H9 (cell line): ENCODE data around the gene PDE4A. TPM values are rescaled to one million over a fixed set of nuclear protein-coding genes. Genes with fewer than 3 reads are reported as not detected.

Experiments
- DNase-seq: peaks from one replicate; pipeline ENCODE4 v3.0.0-alpha.2; 2017
- H2AFZ ChIP-seq: one replicate; pipeline ENCODE4 v1.6.1; 2013; ENCODE audit warnings: mild to moderate bottlenecking, low read length, control low read depth, moderate library complexity
- H2AK5ac ChIP-seq: 2 replicates; pipeline ENCODE4 v1.6.1; 2013; ENCODE audit warnings: low read length, control low read depth, mixed read lengths; ENCODE audit not compliant: insufficient read length
- H2BK120ac ChIP-seq: one replicate; pipeline ENCODE4 v1.6.1; 2013; ENCODE audit warnings: low read depth, mild to moderate bottlenecking, low read length, control low read depth, inconsistent platforms; ENCODE audit not compliant: poor library complexity, severe bottlenecking
- H2BK12ac ChIP-seq: 2 replicates; pipeline ENCODE4 v1.6.1; 2013; ENCODE audit warnings: low read length, control low read depth, mixed read lengths, low read depth; ENCODE audit not compliant: insufficient read length
- H2BK15ac ChIP-seq: 2 replicates; pipeline ENCODE4 v1.6.1; 2013; ENCODE audit warnings: low read depth, low read length, control low read depth
- H2BK20ac ChIP-seq: one replicate; pipeline ENCODE4 v1.6.1; 2013; ENCODE audit warnings: low read depth, mild to moderate bottlenecking, low read length, control low read depth, inconsistent platforms; ENCODE audit not compliant: poor library complexity, severe bottlenecking
- H2BK5ac ChIP-seq: 2 replicates; pipeline ENCODE4 v1.6.1; 2013; ENCODE audit warnings: low read length, control low read depth, mixed read lengths; ENCODE audit not compliant: insufficient read length
- H3K14ac ChIP-seq: 2 replicates; pipeline ENCODE4 v1.6.1; 2013; ENCODE audit warnings: low read length, control low read depth; ENCODE audit not compliant: insufficient read depth
- H3K18ac ChIP-seq: 2 replicates; pipeline ENCODE4 v1.6.1; 2013; ENCODE audit warnings: low read depth, mild to moderate bottlenecking, mixed read lengths, low read length, control low read depth; ENCODE audit not compliant: insufficient read length
- H3K23ac ChIP-seq: 2 replicates; pipeline ENCODE4 v1.6.1; 2013; ENCODE audit warnings: low read length, control low read depth, mixed read lengths, low read depth; ENCODE audit not compliant: insufficient read length
- H3K23me2 ChIP-seq: 2 replicates; pipeline ENCODE4 v1.6.1; 2013; ENCODE audit warnings: low read depth, mild to moderate bottlenecking, mixed read lengths, low read length, control low read depth; ENCODE audit not compliant: insufficient read length, poor library complexity, severe bottlenecking
- H3K27ac ChIP-seq: 2 replicates; pipeline ENCODE4 v1.5.1; 2013; ENCODE audit warnings: low read length, control low read depth, mixed read lengths, low read depth; ENCODE audit not compliant: insufficient read length
- H3K27me3 ChIP-seq: 2 replicates; pipeline ENCODE4 v1.6.1; 2013; ENCODE audit warnings: low read length, control low read depth, inconsistent platforms; ENCODE audit not compliant: insufficient read depth
- H3K4ac ChIP-seq: 2 replicates; pipeline ENCODE4 v1.6.1; 2013; ENCODE audit warnings: low read depth, mild to moderate bottlenecking, control low read depth, inconsistent platforms, low read length, moderate library complexity
- H3K4me1 ChIP-seq: 2 replicates; pipeline ENCODE4 v1.6.1; 2013; ENCODE audit warnings: low read length, control low read depth, inconsistent platforms; ENCODE audit not compliant: insufficient read depth
- H3K4me2 ChIP-seq: 2 replicates; pipeline ENCODE4 v1.6.1; 2013; ENCODE audit warnings: low read length, control low read depth, mixed read lengths; ENCODE audit not compliant: insufficient read length, insufficient read depth
- H3K56ac ChIP-seq: 2 replicates; pipeline ENCODE4 v1.6.1; 2013; ENCODE audit warnings: low read depth, mild to moderate bottlenecking, mixed read lengths, low read length, control low read depth; ENCODE audit not compliant: insufficient read length
- H3K79me1 ChIP-seq: 2 replicates; pipeline ENCODE4 v1.6.1; 2013; ENCODE audit warnings: low read depth, mild to moderate bottlenecking, moderate library complexity, low read length, control low read depth, inconsistent platforms; ENCODE audit not compliant: insufficient read depth, poor library complexity, severe bottlenecking
- H3K79me2 ChIP-seq: 2 replicates; pipeline ENCODE4 v1.6.1; 2013; ENCODE audit warnings: low read length, control low read depth, inconsistent platforms; ENCODE audit not compliant: insufficient read depth
- H3K9ac ChIP-seq: 2 replicates; pipeline ENCODE4 v1.6.1; 2013; ENCODE audit warnings: low read length, control low read depth, mixed read lengths; ENCODE audit not compliant: insufficient read length; ENCODE audit errors: extremely low read depth
- H3K9me3 ChIP-seq: one replicate; pipeline ENCODE4 v1.6.1; 2013; ENCODE audit warnings: low read depth, low read length, inconsistent platforms; ENCODE audit not compliant: control insufficient read depth
- H3T11ph ChIP-seq: one replicate; pipeline ENCODE4 v1.6.1; 2013; ENCODE audit warnings: mild to moderate bottlenecking, low read length, control low read depth, inconsistent platforms
- H4K20me1 ChIP-seq: one replicate; pipeline ENCODE4 v1.6.1; 2013; ENCODE audit not compliant: control insufficient read depth, insufficient read length, insufficient read depth
- H4K5ac ChIP-seq: 2 replicates; pipeline ENCODE4 v1.6.1; 2013; ENCODE audit warnings: low read depth, mild to moderate bottlenecking, mixed read lengths, low read length, control low read depth; ENCODE audit not compliant: insufficient read length
- H4K8ac ChIP-seq: replicated peaks from 2 replicates; pipeline ENCODE4 v1.6.1; 2013; ENCODE audit warnings: low read length, control low read depth, mixed read lengths, low read depth; ENCODE audit not compliant: insufficient read length
- H4K91ac ChIP-seq: 2 replicates; pipeline ENCODE4 v1.6.1; 2013; ENCODE audit warnings: low read depth, mild to moderate bottlenecking, moderate library complexity, mixed read lengths, low read length, control low read depth; ENCODE audit not compliant: insufficient read length
- H3K27ac Mint-ChIP-seq, 3 experiments: 2 replicates in 2 of 3; 3 replicates in 1 of 3; pipeline ENCODE4 v1.8.0; 2020 to 2021; ENCODE audit warnings: mixed read lengths in 3 of 3, mild to moderate bottlenecking in 1 of 3, moderate library complexity in 1 of 3
- H3K27me3 Mint-ChIP-seq: 2 replicates; pipeline ENCODE4 v1.8.0; 2021; ENCODE audit warnings: low read depth, mild to moderate bottlenecking, moderate library complexity, mixed read lengths
- H3K36me3 Mint-ChIP-seq, 3 experiments: 2 replicates in 2 of 3; 3 replicates in 1 of 3; pipeline ENCODE4 v1.8.0; 2020 to 2021; ENCODE audit warnings: low read depth in 3 of 3, mixed read lengths in 3 of 3; ENCODE audit not compliant: insufficient read depth in 1 of 3
- H3K4me1 Mint-ChIP-seq, 2 experiments: 2 replicates each; pipeline ENCODE4 v1.8.0; 2020; ENCODE audit warnings: mixed read lengths in 2 of 2
- H3K4me3 Mint-ChIP-seq, 2 experiments: 2 replicates in 1 of 2; 3 replicates in 1 of 2; pipeline ENCODE4 v1.8.0; 2020 to 2021; ENCODE audit warnings: mild to moderate bottlenecking in 2 of 2, mixed read lengths in 2 of 2, moderate library complexity in 1 of 2
- H3K9me3 Mint-ChIP-seq, 2 experiments: 2 replicates in 1 of 2; 3 replicates in 1 of 2; pipeline ENCODE4 v1.8.0; 2020; ENCODE audit warnings: mild to moderate bottlenecking in 2 of 2, mixed read lengths in 2 of 2, moderate library complexity in 1 of 2
- WGBS: extraction: QIAGEN DNeasy Blood & Tissue Kit; methylation state at CpG from one replicate; pipeline ENCODE4 v1.1.7; 2013; ENCODE audit warnings: missing lambda C conversion rate, low lambda C conversion rate, mixed read lengths; ENCODE audit not compliant: insufficient read length; ENCODE audit errors: extremely low coverage; 5-methylcytosine and 5-hydroxymethylcytosine counted together
- total RNA-seq: library from RNA; stranded (reverse); gene quantifications from 2 replicates; pipeline ENCODE4 v1.2.1, GENCODE V29; 2021
- TF ChIP-seq, protein P1 (sequence below): fragments of 200-600 bp; sonication (generic); conservative IDR thresholded peaks from 3 replicates; pipeline ENCODE4 v1.8.0; 2021; ENCODE audit warnings: antibody characterized with exemption, mild to moderate bottlenecking

Gene PDE4A
- total RNA-seq, 1 experiment from 2014 or later, result 8.5 TPM

DNA sequence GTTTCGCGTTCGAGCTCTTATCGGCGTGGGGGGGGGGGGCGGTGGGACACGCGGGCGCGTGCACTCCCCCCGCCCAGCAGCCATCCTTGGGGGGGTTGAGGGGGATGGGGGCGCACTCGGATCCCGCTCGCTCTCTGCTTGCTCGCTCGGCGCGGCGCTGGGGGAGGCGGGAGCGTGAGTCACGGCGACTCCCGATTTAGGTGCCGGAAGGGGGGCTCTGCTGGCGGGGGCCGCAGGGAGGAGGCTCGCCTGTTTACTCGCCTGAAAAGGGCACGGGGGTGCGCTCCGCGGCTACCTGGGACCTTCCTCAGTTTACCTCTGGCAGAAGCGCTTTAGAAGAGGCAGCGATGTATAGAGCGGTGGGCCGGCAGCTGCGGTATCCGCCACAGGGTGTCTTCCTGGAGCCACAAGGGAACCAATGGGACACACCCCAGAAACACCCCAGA is 1.1 kb upstream of the PDE4A start:
- Histone ChIP-seq H2BK5ac (no peak overlapping the region), H3K23ac (no peak overlapping the region), H2BK12ac (no peak overlapping the region), H3K4me1 (peaks cover 2% of the 10 kb centered on the region; the same call in 1 of the 2 replicates), H3K9ac (no peak overlapping the region), H3K9me3 (no peaks in the 10 kb centered on the region), H2BK15ac (no peak overlapping the region), H3K23me2 (peaks cover 19% of the 10 kb centered on the region), H3K27me3 (peaks cover 46% of the 10 kb centered on the region), H3K4ac (no peak overlapping the region), H4K20me1 (no peaks in the 10 kb centered on the region), H3K56ac (no peak overlapping the region), H4K8ac (no peak overlapping the region), H2AK5ac (no peak overlapping the region), H3K4me2 (peak overlapping the region; percentile 80), H2BK120ac (no peak overlapping the region), H2AFZ (no peak overlapping the region), H3K18ac (no peak overlapping the region), H3K14ac (no peak overlapping the region), H3K79me1 (no peaks in the 10 kb centered on the region), H3T11ph (no peak overlapping the region), H3K27ac (no peak overlapping the region), H3K79me2 (no peaks in the 10 kb centered on the region), H4K5ac (no peak overlapping the region), H4K91ac (no peak overlapping the region), H2BK20ac (no peak overlapping the region)
- WGBS, result no CpG with 5 or more reads among the region's 40 CpGs
- DNase-seq, result no peak
- H3K4me3 Mint-ChIP-seq, result peak overlapping the region; percentile 68 to 83
- no peak overlapping the region for H3K27ac Mint-ChIP-seq
- no peaks in the 10 kb centered on the region for H3K36me3 Mint-ChIP-seq
- TF ChIP-seq, protein P1, sequence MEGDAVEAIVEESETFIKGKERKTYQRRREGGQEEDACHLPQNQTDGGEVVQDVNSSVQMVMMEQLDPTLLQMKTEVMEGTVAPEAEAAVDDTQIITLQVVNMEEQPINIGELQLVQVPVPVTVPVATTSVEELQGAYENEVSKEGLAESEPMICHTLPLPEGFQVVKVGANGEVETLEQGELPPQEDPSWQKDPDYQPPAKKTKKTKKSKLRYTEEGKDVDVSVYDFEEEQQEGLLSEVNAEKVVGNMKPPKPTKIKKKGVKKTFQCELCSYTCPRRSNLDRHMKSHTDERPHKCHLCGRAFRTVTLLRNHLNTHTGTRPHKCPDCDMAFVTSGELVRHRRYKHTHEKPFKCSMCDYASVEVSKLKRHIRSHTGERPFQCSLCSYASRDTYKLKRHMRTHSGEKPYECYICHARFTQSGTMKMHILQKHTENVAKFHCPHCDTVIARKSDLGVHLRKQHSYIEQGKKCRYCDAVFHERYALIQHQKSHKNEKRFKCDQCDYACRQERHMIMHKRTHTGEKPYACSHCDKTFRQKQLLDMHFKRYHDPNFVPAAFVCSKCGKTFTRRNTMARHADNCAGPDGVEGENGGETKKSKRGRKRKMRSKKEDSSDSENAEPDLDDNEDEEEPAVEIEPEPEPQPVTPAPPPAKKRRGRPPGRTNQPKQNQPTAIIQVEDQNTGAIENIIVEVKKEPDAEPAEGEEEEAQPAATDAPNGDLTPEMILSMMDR, result no peak
- peaks cover 33 to 40% of the 10 kb centered on the region in 2 experiments for H3K4me1 Mint-ChIP-seq
- peaks cover 0 to 4% of the 10 kb centered on the region in 2 experiments; a peak in 3 of 5 replicates for H3K9me3 Mint-ChIP-seq
- peaks cover 92% of the 10 kb centered on the region for H3K27me3 Mint-ChIP-seq
